Measurements from ENCODE around the gene NR5A2.

- TF ChIP-seq POLR2A (IDR thresholded peaks at IDR 0.05) = no peak
- TF ChIP-seq CTCF (IDR thresholded peaks at IDR 0.05) = no peak
Observed at GRCh38 chr1:200166411-200166810, 138.9 kb downstream of the NR5A2 start.

Measured in vagina (tissue), 2 donors.